IPS-18c (cell line): ENCODE data around the gene CD70.
"Not testable (repeated sequence)": the region's sequence is repeated elsewhere in the genome, so short reads cannot be mapped to it uniquely, and the experiment has no call there.

Experiments used
- H3K4me3 ChIP-seq: 2 replicates; pipeline ENCODE4 v1.7.0; 2013; ENCODE audit warnings: low read depth, mild to moderate bottlenecking, low read length, moderate library complexity; ENCODE audit not compliant: insufficient read depth
- H3K9me3 ChIP-seq: one replicate; pipeline ENCODE4 v1.6.1; 2013; ENCODE audit warnings: mild to moderate bottlenecking, low read length, moderate library complexity; ENCODE audit not compliant: control insufficient read depth, insufficient read depth

The CD70 gene

GRCh38 chr19:6580313-6580712, 10.6 kb downstream of the CD70 start:
- Histone ChIP-seq H3K4me3 (no peak overlapping the region), H3K9me3 (peaks cover 2% of the 10 kb centered on the region)

DNA sequence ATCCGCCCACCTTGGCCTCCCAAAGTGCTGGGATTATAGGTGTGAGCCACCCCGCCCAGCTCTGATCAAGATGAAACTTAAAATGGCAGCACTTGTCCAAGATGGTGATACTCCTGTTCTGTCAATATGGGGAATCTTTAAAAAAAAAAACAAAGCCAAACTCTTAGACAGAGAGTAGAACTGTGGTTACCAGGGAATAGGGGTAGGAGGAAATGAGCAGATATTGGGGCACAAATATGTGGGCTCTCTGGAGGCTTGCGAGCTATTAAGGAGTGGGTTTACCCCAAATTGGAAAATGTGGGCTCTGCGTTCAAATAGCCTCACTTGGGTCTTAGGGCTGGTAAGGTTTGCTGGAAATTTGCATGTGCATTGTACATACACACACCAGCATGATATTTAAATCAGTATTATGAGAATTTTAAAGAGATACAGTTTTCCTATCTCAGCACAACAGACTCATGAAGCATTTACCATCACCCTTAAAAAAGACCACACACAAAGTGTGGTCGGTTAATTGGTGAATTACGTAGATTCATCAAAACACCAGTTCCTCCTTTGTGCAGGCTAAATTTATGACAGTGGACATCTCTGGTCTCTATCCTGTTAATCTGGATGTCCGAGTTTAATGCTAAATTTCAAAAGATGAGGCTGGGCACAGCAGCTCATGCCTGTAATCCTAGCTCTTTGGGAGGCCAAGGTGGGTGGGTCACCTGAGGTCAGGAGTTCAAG, 11.3 kb downstream of the CD70 start:
- Histone ChIP-seq H3K9me3 (peaks cover 2% of the 10 kb centered on the region), H3K4me3 (no peak overlapping the region)

DNA sequence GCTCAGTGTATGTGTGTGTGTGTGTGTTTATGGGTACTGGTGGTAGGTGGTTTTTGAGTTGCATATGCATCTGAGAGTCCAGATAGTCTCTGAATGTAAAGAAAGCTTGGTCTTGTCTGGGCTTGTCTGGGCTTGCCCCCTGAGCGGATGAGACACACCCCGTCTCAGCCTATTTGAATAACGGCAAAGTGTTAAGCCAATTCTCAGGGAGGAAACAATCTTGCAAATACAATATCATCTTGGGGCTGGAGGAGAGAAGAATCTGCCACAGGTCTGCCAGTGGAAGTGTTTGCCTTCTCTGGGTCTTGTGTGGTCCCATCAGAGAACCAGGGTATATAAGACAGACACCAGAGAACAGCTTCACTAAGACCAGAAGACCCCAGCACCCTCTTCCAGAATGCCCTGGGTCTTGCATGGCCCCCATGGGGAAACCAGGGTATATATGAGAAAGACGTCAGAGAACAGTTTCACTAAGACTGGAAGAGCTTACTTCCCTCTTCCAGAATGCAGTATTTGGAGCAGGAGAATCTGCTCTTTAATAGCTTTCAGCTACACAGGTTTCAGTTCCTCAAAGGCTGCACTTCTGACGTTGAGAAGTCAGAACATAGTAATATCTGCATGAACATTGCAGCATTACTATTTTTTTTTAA, 13.3 kb downstream of the CD70 start:
- H3K9me3 ChIP-seq: peaks cover 2% of the 10 kb centered on the region
- H3K4me3 ChIP-seq: no peak overlapping the region

GRCh38 chr19:6576869-6577475, 14.0 kb downstream of the CD70 start:
- Histone ChIP-seq H3K9me3 (peaks cover 4% of the 10 kb centered on the region), H3K4me3 (no peak overlapping the region)

GRCh38 chr19:6573350-6573749, 17.6 kb downstream of the CD70 start:
- peaks cover 2% of the 10 kb centered on the region for H3K9me3 ChIP-seq
- no peak overlapping the region for H3K4me3 ChIP-seq

DNA sequence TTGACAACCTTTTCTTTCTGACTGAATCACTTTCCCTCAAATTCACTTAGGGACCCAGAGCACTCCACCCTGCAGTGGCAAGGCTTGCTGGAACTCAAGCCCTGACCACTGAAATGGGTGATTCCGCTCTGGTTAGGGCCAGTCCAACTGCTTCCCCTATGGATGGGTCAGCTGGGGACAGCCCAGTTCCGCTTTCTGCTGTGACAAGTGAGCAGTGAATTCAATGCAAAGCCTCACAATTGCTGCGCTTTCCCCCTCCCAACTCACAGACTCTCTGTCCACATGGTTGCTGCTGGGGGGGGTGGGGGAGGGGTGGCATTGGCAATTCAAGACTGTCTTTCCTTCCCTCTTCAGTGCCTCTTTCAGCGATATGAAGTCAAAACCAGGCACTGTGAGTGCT, 18.7 kb downstream of the CD70 start:
- peaks cover 4% of the 10 kb centered on the region for H3K9me3 ChIP-seq
- no peak overlapping the region; the same call in 1 of the 2 replicates for H3K4me3 ChIP-seq

DNA sequence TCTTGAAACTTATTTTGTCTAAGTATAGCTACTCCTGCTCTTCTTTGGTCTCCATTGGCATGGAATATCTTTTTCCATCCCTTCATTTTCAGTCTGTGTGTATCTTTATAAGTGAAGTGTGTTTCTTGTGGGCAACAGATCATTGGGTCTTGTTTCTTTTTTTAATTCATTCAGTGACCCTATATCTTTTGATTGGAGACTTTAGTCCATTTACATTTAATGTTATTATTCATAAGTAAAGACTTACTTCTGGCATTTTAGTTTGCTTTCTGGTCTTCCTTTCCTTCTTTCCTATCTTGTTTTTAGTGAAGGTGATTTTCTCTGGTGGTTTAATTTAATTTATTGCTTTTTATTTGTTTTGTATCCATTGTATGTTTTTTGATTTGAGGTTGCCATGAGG, 19.8 kb downstream of the CD70 start:
- H3K4me3 ChIP-seq: no peak overlapping the region

DNA sequence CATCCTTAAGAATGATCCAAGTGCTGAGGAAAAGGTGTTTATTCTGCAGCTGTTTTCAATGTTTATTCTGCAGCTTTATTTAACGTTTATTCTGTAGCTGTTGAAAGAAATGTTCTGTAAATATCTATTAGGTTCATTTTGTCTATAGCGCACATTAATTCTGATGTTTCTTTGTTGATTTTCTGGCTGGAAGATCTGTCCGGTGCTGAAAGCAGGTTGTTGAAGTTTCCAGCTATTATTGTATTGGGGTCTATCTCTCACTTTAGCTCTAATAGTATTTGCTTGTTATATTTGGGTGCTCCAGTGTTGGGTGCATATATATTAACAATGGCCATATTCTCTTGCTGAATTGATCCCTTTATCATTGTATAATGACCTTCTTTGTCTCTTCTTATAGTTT, 20.2 kb downstream of the CD70 start:
- Histone ChIP-seq H3K9me3 (peaks cover 4% of the 10 kb centered on the region), H3K4me3 (no peak overlapping the region)

More for the DNA sequence above, 19.8 kb downstream of the CD70 start:
- H3K9me3 ChIP-seq: peaks cover 4% of the 10 kb centered on the region

- H3K9me3 ChIP-seq: peaks cover 4% of the 10 kb centered on the region
- no peak overlapping the region for H3K4me3 ChIP-seq
Observed at GRCh38 chr19:6568816-6569215, 22.1 kb downstream of the CD70 start.

DNA sequence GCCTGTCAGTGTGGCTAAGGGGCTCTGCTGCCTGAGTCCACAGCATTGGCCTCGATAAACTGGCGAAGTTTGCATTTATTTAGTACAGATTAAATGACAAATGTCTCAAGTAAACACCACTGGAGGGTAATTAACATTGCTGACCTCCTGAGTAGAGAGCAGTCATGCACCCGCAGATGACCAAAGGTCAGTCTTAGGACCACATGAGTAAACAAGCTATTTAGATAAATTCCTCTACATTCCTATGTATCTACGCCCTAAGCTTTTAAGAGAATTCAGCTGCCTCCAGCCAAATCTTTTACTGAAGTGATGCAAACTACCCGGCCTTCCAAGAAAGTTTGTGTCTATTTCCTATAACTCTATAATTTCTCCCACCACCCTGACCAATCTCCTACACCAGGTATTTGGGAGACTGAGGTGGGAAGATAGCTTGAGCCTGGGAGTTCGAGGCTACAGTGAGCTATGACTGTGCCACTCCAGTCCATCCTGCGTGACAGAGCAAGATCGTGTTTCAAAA, 22.9 kb downstream of the CD70 start:
- Histone ChIP-seq H3K4me3 (no peak overlapping the region), H3K9me3 (peaks cover 5% of the 10 kb centered on the region)

- not testable (repeated sequence) for H3K9me3 ChIP-seq, H3K4me3 ChIP-seq
Observed at GRCh38 chr19:6566727-6567126, 24.2 kb downstream of the CD70 start.

- H3K4me3 ChIP-seq: no peak overlapping the region
- peaks cover 4% of the 10 kb centered on the region for H3K9me3 ChIP-seq
Observed at GRCh38 chr19:6564393-6564792, 26.6 kb downstream of the CD70 start.

DNA sequence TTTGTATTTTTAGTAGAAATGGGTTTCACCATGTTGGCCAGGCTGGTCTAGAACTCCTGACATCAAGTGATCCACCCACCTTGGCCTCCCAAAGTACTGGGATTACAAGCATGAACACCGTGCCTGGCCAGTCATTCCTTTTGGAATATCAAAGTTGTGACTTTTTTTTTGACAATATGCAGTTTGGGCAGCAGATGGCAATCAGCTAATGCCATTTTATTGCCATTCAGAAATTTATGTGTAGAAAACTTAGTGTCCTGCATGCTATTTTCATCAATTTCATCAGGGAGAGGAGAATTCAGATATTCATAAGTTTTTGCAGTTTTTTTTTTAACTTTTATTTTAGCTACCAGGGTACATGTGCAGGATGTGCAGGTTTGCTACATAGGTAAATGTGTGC, 28.5 kb downstream of the CD70 start:
- not testable (repeated sequence) for H3K4me3 ChIP-seq, H3K9me3 ChIP-seq

- Histone ChIP-seq H3K9me3 (no peaks in the 10 kb centered on the region), H3K4me3 (no peak overlapping the region)
Observed at GRCh38 chr19:6556480-6557195, 34.3 kb downstream of the CD70 start.

GRCh38 chr19:6556043-6556449, 34.9 kb downstream of the CD70 start:
- Histone ChIP-seq H3K4me3 (no peak overlapping the region), H3K9me3 (no peaks in the 10 kb centered on the region)

GRCh38 chr19:6551607-6552450, 39.1 kb downstream of the CD70 start:
- no peak overlapping the region for H3K4me3 ChIP-seq

GRCh38 chr19:6551091-6551490, 39.9 kb downstream of the CD70 start:
- no peak overlapping the region for H3K4me3 ChIP-seq
- H3K9me3 ChIP-seq: peaks cover 3% of the 10 kb centered on the region

More at GRCh38 chr19:6551607-6552450, 39.1 kb downstream of the CD70 start:
- no peaks in the 10 kb centered on the region for H3K9me3 ChIP-seq
